ENCODE results near the gene IFNAR2. TPM values are rescaled to one million over a fixed set of nuclear protein-coding genes. Genes with fewer than 3 reads are reported as not detected.
A peak's percentile ranks its signal among the peaks of the same experiment; 100 is the strongest.

Gene IFNAR2
- total RNA-seq: 10 to 100 TPM; 10.4 to 16.5 (median 15.1) TPM

DNA sequence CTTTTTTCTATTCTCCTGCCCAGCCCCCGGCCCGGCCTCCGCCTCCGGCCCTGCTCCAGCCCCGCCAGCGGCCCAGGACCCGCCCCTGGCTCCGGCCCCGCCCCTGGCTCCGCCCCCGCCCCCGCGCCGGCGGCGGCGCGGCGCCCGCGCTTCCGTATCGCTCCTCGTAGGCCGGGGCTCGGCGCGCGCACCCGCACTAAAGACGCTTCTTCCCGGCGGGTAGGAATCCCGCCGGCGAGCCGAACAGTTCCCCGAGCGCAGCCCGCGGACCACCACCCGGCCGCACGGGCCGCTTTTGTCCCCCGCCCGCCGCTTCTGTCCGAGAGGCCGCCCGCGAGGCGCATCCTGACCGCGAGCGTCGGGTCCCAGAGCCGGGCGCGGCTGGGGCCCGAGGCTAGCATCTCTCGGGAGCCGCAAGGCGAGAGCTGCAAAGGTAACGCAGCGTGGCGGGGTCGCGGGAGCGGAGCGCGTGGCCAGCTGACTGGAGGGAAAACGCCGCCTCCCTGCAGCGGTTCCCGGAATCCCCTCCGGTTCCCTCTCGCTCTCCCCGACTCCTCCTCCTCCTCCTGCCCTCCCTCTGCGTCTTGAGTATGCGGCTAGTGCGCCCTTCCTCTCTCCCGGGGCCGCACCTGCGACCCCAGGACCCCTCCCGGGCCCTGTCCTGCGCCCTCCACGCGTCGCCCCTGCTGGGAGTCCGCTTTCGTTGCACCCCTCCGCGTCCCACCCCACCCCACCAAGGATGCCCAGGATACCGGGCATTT, at the start of gene IFNAR2:
IFNAR2 (plus strand) TSS at position 155 of the 761 bp plus-strand sequence. CDS start 11,985 bp downstream, outside the sequence.
- peak within 1 kb of the TSS; percentile 97 to 100 (median 98) for H3K4me3 ChIP-seq
- H3K9me3 ChIP-seq: no peaks in the 10 kb centered on the region
- H3K27me3 ChIP-seq: no peaks in the 10 kb centered on the region
- no peaks in the 10 kb centered on the region for H3K36me3 ChIP-seq
- peaks cover 0 to 6% of the 10 kb centered on the region in 2 donors for H3K4me1 ChIP-seq
- intact Hi-C loops (cut with DNase I; ENCODE audit: low total_unique reads): no loop called here
- peak within 1 kb of the TSS; percentile 90 to 98 for H3K27ac ChIP-seq
- TF ChIP-seq POLR2A (IDR thresholded peaks at IDR 0.05) (no peak), POLR2AphosphoS5 (IDR thresholded peaks at IDR 0.05) (peak; percentile 41 to 52 (median 44))
- TF ChIP-seq, protein P1, sequence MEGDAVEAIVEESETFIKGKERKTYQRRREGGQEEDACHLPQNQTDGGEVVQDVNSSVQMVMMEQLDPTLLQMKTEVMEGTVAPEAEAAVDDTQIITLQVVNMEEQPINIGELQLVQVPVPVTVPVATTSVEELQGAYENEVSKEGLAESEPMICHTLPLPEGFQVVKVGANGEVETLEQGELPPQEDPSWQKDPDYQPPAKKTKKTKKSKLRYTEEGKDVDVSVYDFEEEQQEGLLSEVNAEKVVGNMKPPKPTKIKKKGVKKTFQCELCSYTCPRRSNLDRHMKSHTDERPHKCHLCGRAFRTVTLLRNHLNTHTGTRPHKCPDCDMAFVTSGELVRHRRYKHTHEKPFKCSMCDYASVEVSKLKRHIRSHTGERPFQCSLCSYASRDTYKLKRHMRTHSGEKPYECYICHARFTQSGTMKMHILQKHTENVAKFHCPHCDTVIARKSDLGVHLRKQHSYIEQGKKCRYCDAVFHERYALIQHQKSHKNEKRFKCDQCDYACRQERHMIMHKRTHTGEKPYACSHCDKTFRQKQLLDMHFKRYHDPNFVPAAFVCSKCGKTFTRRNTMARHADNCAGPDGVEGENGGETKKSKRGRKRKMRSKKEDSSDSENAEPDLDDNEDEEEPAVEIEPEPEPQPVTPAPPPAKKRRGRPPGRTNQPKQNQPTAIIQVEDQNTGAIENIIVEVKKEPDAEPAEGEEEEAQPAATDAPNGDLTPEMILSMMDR (IDR thresholded peaks at IDR 0.05): no peak
- DNase-seq (ENCODE audit: low spot score in 2 of 2): peak in 1 of 2 donors; percentile 29

DNA sequence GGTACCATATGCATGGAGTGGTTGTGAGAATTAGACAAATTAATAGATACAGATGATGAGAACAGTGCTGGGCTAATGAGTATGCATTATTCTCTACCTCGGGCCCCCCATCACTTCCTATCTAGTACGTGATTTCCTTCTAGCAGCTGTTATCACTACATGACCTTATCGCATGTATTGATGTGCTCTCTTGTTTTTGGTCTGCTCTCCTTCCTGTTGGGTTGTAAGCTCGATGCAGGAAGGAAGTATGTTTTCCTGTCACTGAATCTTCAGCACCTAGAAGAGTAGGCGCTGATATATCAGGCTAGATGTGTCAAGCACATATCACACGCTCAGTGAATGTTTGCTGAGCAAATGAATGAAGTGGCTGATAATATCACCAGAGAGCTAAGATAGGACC, 43.9 kb upstream of the IFNAR2 start:
- Histone ChIP-seq H3K27me3 (no peaks in the 10 kb centered on the region), H3K4me1 (no peaks in the 10 kb centered on the region), H3K27ac (no peak overlapping the region), H3K9me3 (no peaks in the 10 kb centered on the region), H3K4me3 (no peak overlapping the region), H3K36me3 (no peaks in the 10 kb centered on the region)
- intact Hi-C loops (cut with DNase I; ENCODE audit: low total_unique reads): no loop called here
- TF ChIP-seq, protein P1 (IDR thresholded peaks at IDR 0.05): no peak
- TF ChIP-seq POLR2A (IDR thresholded peaks at IDR 0.05) (no peak), POLR2AphosphoS5 (IDR thresholded peaks at IDR 0.05) (no peak)
- DNase-seq (ENCODE audit: low spot score in 2 of 2): no peak

DNA sequence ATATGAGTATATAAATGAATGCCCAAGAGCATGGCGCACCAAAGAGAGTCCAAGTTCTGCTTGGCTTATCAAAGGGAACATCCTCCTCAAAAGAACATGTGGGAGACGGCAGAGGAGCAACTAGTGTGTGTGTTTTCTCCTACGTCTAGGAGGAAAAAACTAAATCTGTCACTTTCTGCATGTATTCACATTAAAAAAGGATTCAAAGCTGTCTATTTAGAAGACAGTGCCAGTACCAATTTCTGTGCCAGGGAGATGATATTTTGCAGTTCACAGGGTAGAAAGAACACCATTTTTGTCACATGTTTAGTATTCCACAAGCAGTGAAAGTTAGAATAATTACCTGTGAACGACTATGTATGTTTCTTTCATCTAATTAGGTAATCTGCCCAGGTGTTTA, 42.5 kb upstream of the IFNAR2 start:
- H3K27me3 ChIP-seq: no peaks in the 10 kb centered on the region
- intact Hi-C loops (cut with DNase I; ENCODE audit: low total_unique reads): no loop called here
- no peaks in the 10 kb centered on the region for H3K9me3 ChIP-seq
- H3K27ac ChIP-seq: no peak overlapping the region
- no peaks in the 10 kb centered on the region for H3K4me1 ChIP-seq
- no peaks in the 10 kb centered on the region for H3K36me3 ChIP-seq
- no peak overlapping the region for H3K4me3 ChIP-seq
- no peak for DNase-seq (ENCODE audit: low spot score in 2 of 2)
- TF ChIP-seq POLR2AphosphoS5 (IDR thresholded peaks at IDR 0.05) (no peak), POLR2A (IDR thresholded peaks at IDR 0.05) (no peak)
- TF ChIP-seq, protein P1 (IDR thresholded peaks at IDR 0.05): no peak

DNA sequence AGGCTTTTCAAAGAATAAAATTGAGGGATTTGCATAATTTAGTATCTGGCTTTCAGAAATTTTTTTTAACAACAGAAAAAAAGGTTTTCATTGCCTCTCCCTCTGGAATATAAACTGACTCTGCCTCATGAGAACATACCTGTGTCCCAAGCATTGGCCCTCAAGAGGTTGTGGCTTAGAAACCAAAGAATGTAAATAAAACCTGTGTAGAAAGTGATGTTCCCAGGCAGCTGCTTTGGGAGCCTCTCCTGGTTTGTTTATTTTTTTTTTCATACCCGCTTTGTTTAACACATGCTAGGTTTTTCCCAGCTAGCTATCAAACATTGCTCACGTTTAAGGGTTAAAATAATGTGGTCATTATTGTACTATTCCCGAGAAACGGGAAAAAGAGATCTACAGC, 40.5 kb upstream of the IFNAR2 start:
- TF ChIP-seq POLR2AphosphoS5 (IDR thresholded peaks at IDR 0.05): no peak
- TF ChIP-seq POLR2A (IDR thresholded peaks at IDR 0.05): no peak
- TF ChIP-seq, protein P1 (IDR thresholded peaks at IDR 0.05): no peak
- Histone ChIP-seq H3K9me3 (no peaks in the 10 kb centered on the region), H3K36me3 (no peaks in the 10 kb centered on the region), H3K27ac (no peak overlapping the region), H3K27me3 (no peaks in the 10 kb centered on the region), H3K4me1 (no peaks in the 10 kb centered on the region), H3K4me3 (no peak overlapping the region)
- no peak for DNase-seq (ENCODE audit: low spot score in 2 of 2)
- intact Hi-C loops (cut with DNase I; ENCODE audit: low total_unique reads): no loop called here

DNA sequence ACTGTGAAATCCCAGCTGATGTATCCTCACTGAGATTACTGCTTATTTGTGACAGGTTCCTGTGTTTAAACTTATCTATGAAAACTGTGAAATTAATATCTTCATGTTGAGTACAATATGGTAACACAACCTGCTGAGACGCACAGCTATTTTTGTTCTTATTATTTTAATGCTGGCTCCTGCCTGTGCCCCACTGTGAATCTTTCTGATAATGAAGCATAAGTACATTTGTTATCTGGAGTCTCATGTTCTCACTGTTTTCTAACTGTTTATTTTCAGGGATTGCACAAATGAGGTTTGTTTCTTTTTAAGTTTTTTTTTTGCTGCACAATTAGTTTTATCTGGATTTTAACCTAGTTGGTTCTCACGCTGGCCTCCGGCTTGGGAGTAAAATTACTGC, 39.9 kb upstream of the IFNAR2 start:
- H3K9me3 ChIP-seq: no peaks in the 10 kb centered on the region
- H3K27me3 ChIP-seq: no peaks in the 10 kb centered on the region
- no peak overlapping the region for H3K27ac ChIP-seq
- H3K4me3 ChIP-seq: no peak overlapping the region
- H3K4me1 ChIP-seq: no peaks in the 10 kb centered on the region
- intact Hi-C loops (cut with DNase I; ENCODE audit: low total_unique reads): loop anchor here (2.0 kb wide), 1 partner anchor 61 kb away; no protein-coding TSS in a partner anchor
- TF ChIP-seq, protein P1 (IDR thresholded peaks at IDR 0.05): no peak
- TF ChIP-seq POLR2A (IDR thresholded peaks at IDR 0.05) (no peak), POLR2AphosphoS5 (IDR thresholded peaks at IDR 0.05) (no peak)
- no peak for DNase-seq (ENCODE audit: low spot score in 2 of 2)
- no peaks in the 10 kb centered on the region for H3K36me3 ChIP-seq

Measured in breast epithelium (tissue), 4 donors.